Kidney epithelial cell (primary cell): ENCODE results near the gene TENT4A. TPM values are rescaled to one million over a fixed set of nuclear protein-coding genes. Genes with fewer than 3 reads are reported as not detected.

Source experiments
- DNase-seq: peaks from one replicate; pipeline ENCODE4 v3.0.0-alpha.2; 2010; ENCODE audit warnings: low read depth
- H3K27me3 ChIP-seq: 2 replicates; pipeline ENCODE4 v1.6.0; 2011; ENCODE audit warnings: low read length; ENCODE audit not compliant: control insufficient read depth, insufficient read depth
- H3K36me3 ChIP-seq: 2 replicates; pipeline ENCODE4 v1.5.1; 2011; ENCODE audit warnings: low read length; ENCODE audit not compliant: control insufficient read depth, insufficient read depth
- H3K4me3 ChIP-seq: 2 replicates; pipeline ENCODE4 v1.5.1; 2011; ENCODE audit warnings: low read depth, mild to moderate bottlenecking, control low read depth, low read length
- CTCF ChIP-seq: IDR thresholded peaks from 2 replicates; pipeline ENCODE4 v1.5.1; 2011; ENCODE audit warnings: mild to moderate bottlenecking, moderate library complexity, low read length, control low read depth, inconsistent platforms; ENCODE audit not compliant: insufficient read depth, poor library complexity, severe bottlenecking
- total RNA-seq: library from RNA; depleted of rRNA; stranded (reverse); fragments of >200 nt; gene quantifications from 2 replicates; pipeline ENCODE4 v1.2.3, GENCODE V29; 2015

The TENT4A gene
- total RNA-seq, 1 donor from 2014 or later = 12.0 TPM

- no peaks in the 10 kb centered on the region for H3K36me3 ChIP-seq
- H3K27me3 ChIP-seq = no peaks in the 10 kb centered on the region
- DNase-seq = no peak
- H3K4me3 ChIP-seq = no peak overlapping the region
- TF ChIP-seq CTCF = no peak
Measured at GRCh38 chr5:6716629-6717149, 3.5 kb downstream of the TENT4A start.

GRCh38 chr5:6717247-6717646 lies 4.0 kb downstream of the TENT4A start:
- H3K27me3 ChIP-seq = no peaks in the 10 kb centered on the region
- no peak for DNase-seq
- no peak for TF ChIP-seq CTCF
- no peak overlapping the region for H3K4me3 ChIP-seq
- H3K36me3 ChIP-seq = no peaks in the 10 kb centered on the region

DNA sequence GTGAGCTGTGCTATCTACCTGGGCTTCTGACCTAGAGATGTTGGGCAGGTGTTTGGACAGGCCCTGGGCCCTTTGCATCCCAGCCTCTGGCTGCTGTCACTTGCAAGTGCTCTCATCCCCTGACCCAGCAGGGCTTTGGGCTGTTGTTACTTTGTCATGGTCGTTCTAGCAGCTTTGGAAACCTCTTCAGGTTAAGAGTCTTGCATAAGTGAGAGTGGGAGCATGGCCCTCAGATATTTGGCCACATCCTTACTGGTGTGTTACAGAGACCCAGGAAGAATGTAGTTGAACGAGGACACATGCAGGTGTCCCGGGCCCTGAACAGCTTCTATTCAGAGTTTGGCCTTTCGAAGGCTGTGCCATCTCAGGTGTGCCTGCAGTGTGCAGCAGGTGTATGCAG lies 4.5 kb downstream of the TENT4A start:
- Histone ChIP-seq H3K4me3 (no peak overlapping the region), H3K27me3 (no peaks in the 10 kb centered on the region), H3K36me3 (no peaks in the 10 kb centered on the region)
- DNase-seq = no peak
- no peak for TF ChIP-seq CTCF

- Histone ChIP-seq H3K27me3 (no peaks in the 10 kb centered on the region), H3K4me3 (no peak overlapping the region), H3K36me3 (no peaks in the 10 kb centered on the region)
- TF ChIP-seq CTCF = no peak
- DNase-seq = no peak
Measured at GRCh38 chr5:6718161-6718681, 5.0 kb downstream of the TENT4A start.

DNA sequence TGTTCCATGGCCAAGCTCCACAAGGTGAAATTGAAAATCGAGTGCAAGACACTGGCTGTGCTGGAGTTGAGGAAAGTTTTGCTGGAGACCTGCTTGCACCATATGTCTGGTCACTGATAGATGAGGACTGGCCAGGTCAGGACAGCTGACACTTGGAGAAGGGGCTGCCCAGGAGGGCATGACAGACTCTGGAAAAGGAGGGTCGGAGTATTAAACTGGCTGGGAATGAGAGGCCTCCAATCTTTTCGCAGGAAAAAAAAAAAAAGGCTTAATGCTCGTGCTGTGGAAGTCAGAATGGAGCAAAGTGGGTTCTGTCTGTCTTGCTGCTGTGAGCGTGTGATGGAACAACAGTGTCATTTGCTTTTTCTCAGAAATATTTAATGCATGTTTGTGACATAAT lies 5.5 kb downstream of the TENT4A start:
- Histone ChIP-seq H3K4me3 (no peak overlapping the region), H3K27me3 (no peaks in the 10 kb centered on the region), H3K36me3 (no peaks in the 10 kb centered on the region)
- no peak for TF ChIP-seq CTCF
- DNase-seq = no peak

DNA sequence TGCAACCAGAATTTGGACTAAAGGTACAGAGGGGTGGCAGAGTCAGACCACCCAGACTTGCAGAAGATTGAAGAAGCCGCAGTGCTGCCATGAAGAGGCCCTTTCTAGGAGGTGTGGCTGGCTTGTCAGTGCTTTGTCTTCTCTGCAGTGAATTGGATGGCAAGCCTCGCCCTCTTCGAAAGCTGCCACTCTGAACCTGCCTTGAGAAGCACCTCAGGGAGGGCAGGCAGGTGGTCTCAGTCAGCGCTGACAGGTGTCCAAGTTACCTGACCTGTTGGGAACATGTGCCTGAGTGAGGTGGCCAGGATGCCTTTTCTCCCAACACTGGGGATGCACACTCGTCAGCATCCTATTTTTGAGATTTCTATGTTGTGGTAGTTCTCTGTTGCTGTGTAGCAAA lies 6.2 kb downstream of the TENT4A start:
- no peaks in the 10 kb centered on the region for H3K27me3 ChIP-seq
- no peak overlapping the region for H3K4me3 ChIP-seq
- no peaks in the 10 kb centered on the region for H3K36me3 ChIP-seq
- no peak for DNase-seq
- no peak for TF ChIP-seq CTCF
